HCT116 (cell line): Measurements from ENCODE around the gene SNRNP70. TPM values are rescaled to one million over a fixed set of nuclear protein-coding genes. Genes with fewer than 3 reads are reported as not detected.
"Not testable (repeated sequence)": the region's sequence is repeated elsewhere in the genome, so short reads cannot be mapped to it uniquely, and the experiment has no call there.

Experiments used
- ATAC-seq: fragments of 200-7000 bp; cut with Tn5 transposase; 2 replicates; pipeline ENCODE4 v1.9.1; 2020; ENCODE audit warnings: mild to moderate bottlenecking, moderate library complexity
- BruUV-seq: library from RNA; stranded (reverse); fragments of 400-500 nt; replicated peaks from 2 replicates; lab custom pipeline; 2021; lab: Mats Ljungman, UMichigan
- CTCF ChIA-PET: fragments of 300-600 bp; sonication (Branson Sonifier 250); formaldehyde crosslinking; loops from one replicate; lab custom pipeline; 2021; ENCODE audit warnings: antibody characterized with exemption; lab: Charles Lee
- POLR2A ChIA-PET: fragments of 300-600, 350-600 bp; sonication (Branson Sonifier 250); formaldehyde crosslinking; loops from one replicate; lab custom pipeline; 2021; ENCODE audit warnings: antibody characterized with exemption; lab: Charles Lee
- RAD21 ChIA-PET, 2 experiments: fragments of 300-600 bp; sonication (Branson Sonifier 250); formaldehyde crosslinking; loops; one replicate each; lab custom pipeline; 2023; ENCODE audit warnings: low total read pairs in 2 of 2; ENCODE audit not compliant: uncharacterized antibody in 2 of 2, unreplicated experiment in 2 of 2, low non-redundant PET in 1 of 2; lab: Charles Lee
- DNase-seq: peaks from one replicate; pipeline ENCODE4 v3.0.0-alpha.2; 2010; ENCODE audit warnings: low read depth, low spot score
- H2AFZ ChIP-seq: fragments of 200-600 bp; shearing (Covaris generic), sonication (generic); 2 replicates; pipeline ENCODE4 v1.6.1; 2017; ENCODE audit warnings: low read depth, mixed run types, mixed read lengths, antibody characterized with exemption, low read length; ENCODE audit not compliant: poor library complexity, severe bottlenecking
- H3K27ac ChIP-seq: 2 replicates; pipeline ENCODE4 v1.5.1; 2012; ENCODE audit warnings: low read depth, low read length
- H3K27me3 ChIP-seq: fragments of 200-600 bp; sonication (generic); 2 replicates; pipeline ENCODE4 v1.6.1; 2016; ENCODE audit warnings: mixed run types, low read length, mixed read lengths; ENCODE audit not compliant: insufficient read depth
- H3K36me3 ChIP-seq, 2 experiments: fragments of 200-500 bp in 1 of 2; fragments of 200-600 bp in 1 of 2; sonication (Bioruptor generic) in 1 of 2; sonication (generic) in 1 of 2; 2 replicates each; pipeline versions ENCODE4 v1.5.1 to v1.6.1; 2014 to 2016; ENCODE audit warnings: low read length in 2 of 2, inconsistent platforms in 1 of 2, mixed read lengths in 1 of 2, mixed run types in 1 of 2; ENCODE audit not compliant: insufficient read depth in 2 of 2, control insufficient read depth in 1 of 2
- H3K4me1 ChIP-seq, 2 experiments: fragments of 200-600 bp in 1 of 2; sonication (generic) in 1 of 2; 2 replicates each; pipeline versions ENCODE4 v1.5.1 to v1.6.1; 2012 to 2017; ENCODE audit warnings: low read length in 2 of 2, inconsistent platforms in 1 of 2, mild to moderate bottlenecking in 1 of 2, mixed read lengths in 1 of 2, mixed run types in 1 of 2, moderate library complexity in 1 of 2; ENCODE audit not compliant: insufficient read depth in 2 of 2, control insufficient read depth in 1 of 2
- H3K4me2 ChIP-seq: fragments of 200-600 bp; sonication (generic); 2 replicates; pipeline ENCODE4 v1.6.1; 2017; ENCODE audit warnings: mixed run types, low read length, mixed read lengths
- H3K4me3 ChIP-seq, 2 experiments: fragments of 200-600 bp in 1 of 2; sonication (generic) in 1 of 2; replicated peaks in 1 of 2; 2 replicates each; pipeline ENCODE4 v1.5.1; 2011 to 2016; ENCODE audit warnings: low read length in 2 of 2, control low read depth in 1 of 2, low read depth in 1 of 2, mild to moderate bottlenecking in 1 of 2, mixed read lengths in 1 of 2, mixed run types in 1 of 2
- H3K79me2 ChIP-seq: fragments of 200-600 bp; sonication (generic); 2 replicates; pipeline ENCODE4 v1.6.1; 2017; ENCODE audit warnings: mild to moderate bottlenecking, mixed run types, low read length, moderate library complexity, mixed read lengths; ENCODE audit not compliant: insufficient read depth
- H3K9ac ChIP-seq: fragments of 200-600 bp; sonication (generic); 2 replicates; pipeline ENCODE4 v1.6.1; 2016; ENCODE audit warnings: low read length, mixed read lengths
- H3K9me2 ChIP-seq: fragments of 200-600 bp; sonication (generic), shearing (Covaris generic); 2 replicates; pipeline ENCODE4 v1.6.1; 2017; ENCODE audit warnings: mixed run types, mild to moderate bottlenecking, moderate library complexity; ENCODE audit not compliant: insufficient read depth
- H3K9me3 ChIP-seq, 2 experiments: fragments of 200-500 bp in 1 of 2; fragments of 200-600 bp in 1 of 2; sonication (Bioruptor generic) in 1 of 2; sonication (generic) in 1 of 2; 2 replicates each; pipeline ENCODE4 v1.6.1; 2014 to 2017; ENCODE audit warnings: low read length in 2 of 2, mixed read lengths in 2 of 2, inconsistent platforms in 1 of 2, low read depth in 1 of 2, mild to moderate bottlenecking in 1 of 2, mixed run types in 1 of 2, moderate library complexity in 1 of 2; ENCODE audit not compliant: control insufficient read depth in 1 of 2, insufficient read depth in 1 of 2
- H4K20me1 ChIP-seq: fragments of 200-600 bp; sonication (generic), shearing (Covaris generic); 2 replicates; pipeline ENCODE4 v1.6.1; 2017; ENCODE audit warnings: mixed run types, mild to moderate bottlenecking, moderate library complexity; ENCODE audit not compliant: insufficient read depth
- EGR1 ChIP-seq: IDR thresholded peaks from 2 replicates; pipeline ENCODE4 v1.6.1; 2012; ENCODE audit warnings: low read depth
- POLR2AphosphoS5 ChIP-seq: IDR thresholded peaks from 2 replicates; pipeline ENCODE4 v1.6.1; 2011; ENCODE audit warnings: mild to moderate bottlenecking, low read depth, low read length, moderate library complexity
- YY1 ChIP-seq: IDR thresholded peaks from 2 replicates; pipeline ENCODE4 v1.6.1; 2011; ENCODE audit warnings: low read length, low read depth, moderate library complexity, mild to moderate bottlenecking; ENCODE audit not compliant: insufficient replicate concordance; ENCODE audit errors: extremely low read depth
- intact Hi-C: fragments of 100-400 bp; cut with micrococcal nuclease; formaldehyde crosslinking; loops from 2 replicates; pipeline ENCODE4 v1.10.0; 2022
- total RNA-seq: library from RNA; stranded (reverse); gene quantifications from one replicate; pipeline ENCODE4 v1.2.1, GENCODE V29; 2021; ENCODE audit not compliant: unreplicated experiment
- TF ChIP-seq, protein P1 (sequence below): IDR thresholded peaks from 2 replicates; pipeline ENCODE4 v1.6.1; 2012

Gene SNRNP70
- total RNA-seq, 1 experiment from 2014 or later: 236 TPM

DNA sequence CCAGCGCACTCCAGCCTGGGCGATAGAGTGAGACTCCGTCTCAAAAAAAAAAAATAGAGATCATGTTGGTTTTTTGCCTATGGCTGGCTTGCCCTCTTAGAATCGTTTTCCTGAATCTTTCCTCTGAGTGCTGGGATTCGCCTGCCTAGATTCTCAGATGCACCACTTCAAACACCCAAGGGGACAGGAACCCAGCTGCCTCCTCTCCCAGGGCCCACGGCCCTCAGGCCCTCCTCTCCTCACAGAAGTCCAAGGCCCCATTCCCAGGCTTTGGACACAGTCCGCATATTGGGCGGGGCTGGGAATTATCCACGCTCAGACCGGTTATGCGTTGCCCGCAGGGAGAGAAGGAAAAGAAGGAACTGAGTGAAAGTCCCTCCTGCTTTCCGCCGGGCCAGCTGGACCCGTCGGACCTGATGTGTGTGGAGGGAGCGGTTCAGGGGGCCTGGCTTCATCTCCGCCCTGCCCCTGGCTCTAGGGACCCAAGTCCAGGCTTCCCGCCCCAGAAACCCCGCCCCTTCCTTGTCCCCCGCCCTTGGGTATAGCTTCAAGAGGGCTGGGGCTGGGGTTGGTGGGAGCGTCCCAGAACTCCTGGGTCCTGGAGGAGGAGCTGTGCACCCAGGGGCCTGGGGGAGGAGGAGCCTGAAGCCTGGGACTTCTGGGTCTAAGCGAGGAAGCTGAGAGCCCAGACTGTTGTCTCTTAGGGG is 39.9 kb downstream of the SNRNP70 start (continued):
- no peak for TF ChIP-seq POLR2AphosphoS5
- TF ChIP-seq, protein P1, sequence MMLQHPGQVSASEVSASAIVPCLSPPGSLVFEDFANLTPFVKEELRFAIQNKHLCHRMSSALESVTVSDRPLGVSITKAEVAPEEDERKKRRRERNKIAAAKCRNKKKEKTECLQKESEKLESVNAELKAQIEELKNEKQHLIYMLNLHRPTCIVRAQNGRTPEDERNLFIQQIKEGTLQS: no peak

DNA sequence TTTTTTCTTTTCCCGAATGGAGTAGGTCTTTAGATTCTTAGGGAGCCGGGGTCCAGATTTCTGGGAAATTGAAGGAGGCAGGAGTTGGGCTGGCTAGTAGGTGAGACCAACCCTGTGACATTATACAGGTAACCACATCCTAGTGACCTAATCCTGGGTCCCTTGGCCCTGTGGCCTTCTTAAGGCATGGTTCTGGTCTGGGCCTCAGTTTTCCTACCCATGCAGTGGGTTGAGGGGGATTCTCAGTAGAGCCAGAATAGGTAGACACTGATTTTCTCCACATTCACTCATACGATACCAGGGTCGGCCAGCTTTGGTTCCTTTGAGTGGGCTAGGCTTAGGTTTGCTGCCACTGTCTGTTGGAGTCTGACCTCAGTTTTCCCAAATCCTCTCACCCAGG is 41.3 kb downstream of the SNRNP70 start:
- CTCF ChIA-PET: interaction anchor here (0.7 to 2.2 kb wide), 3 partner anchors 29 to 387 kb away, joined by 3 to 17 read pairs (median 11); no protein-coding TSS in a partner anchor
- TF ChIP-seq YY1 (no peak), EGR1 (no peak)
- H3K9ac ChIP-seq: no peak overlapping the region
- H3K27ac ChIP-seq: no peak overlapping the region
- POLR2A ChIA-PET: no interaction called here
- peaks cover 0 to 5% of the 10 kb centered on the region in 2 experiments; a peak in 1 of 4 replicates for H3K36me3 ChIP-seq
- H3K4me1 ChIP-seq: peaks cover 12 to 21% of the 10 kb centered on the region in 2 experiments
- DNase-seq (no peak), ATAC-seq (no peak)
- H4K20me1 ChIP-seq: no peaks in the 10 kb centered on the region
- no peaks in the 10 kb centered on the region for H3K9me2 ChIP-seq
- H3K9me3 ChIP-seq: no peaks in the 10 kb centered on the region
- no peak overlapping the region for H3K4me2 ChIP-seq
- intact Hi-C loops: no loop called here
- no peaks in the 10 kb centered on the region for H3K27me3 ChIP-seq
- H3K79me2 ChIP-seq: no peaks in the 10 kb centered on the region
- RAD21 ChIA-PET: no interaction called here
- BruUV-seq: no TSS peak
- no peak overlapping the region for H3K4me3 ChIP-seq
- no peak overlapping the region for H2AFZ ChIP-seq

DNA sequence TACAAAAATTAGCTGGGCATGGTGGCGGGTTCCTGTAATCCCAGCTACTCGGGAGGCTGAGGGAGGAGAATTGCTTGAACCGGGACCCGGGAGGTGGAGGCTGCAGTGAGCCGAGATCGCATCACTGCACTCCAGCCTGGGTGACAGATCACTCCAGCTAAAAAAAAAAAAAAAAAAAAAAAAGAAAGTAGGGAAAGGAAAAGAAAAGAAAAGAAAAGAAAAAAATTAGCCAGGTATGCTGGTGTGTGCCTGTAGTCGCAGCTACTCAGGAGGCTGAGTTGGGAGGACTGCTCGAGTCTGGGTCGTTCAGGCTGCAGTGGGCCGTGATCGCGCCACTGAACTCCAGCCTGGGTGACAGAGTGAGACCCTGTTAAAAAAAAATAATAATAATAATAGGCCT is 42.0 kb downstream of the SNRNP70 start:
- ChIA-PET RAD21 (interaction anchor here in 1 of 2 experiments (0.6 to 0.7 kb wide), 2 partner anchors 52 to 201 kb away, joined by 3 read pairs; no protein-coding TSS in a partner anchor), CTCF (interaction anchor here (0.6 to 2.2 kb wide), 11 partner anchors 13 to 573 kb away, joined by 3 to 17 read pairs (median 5); partner anchors contain the start of genes GYS1, LIN7B and RUVBL2), POLR2A (interaction anchor here (0.6 to 2.3 kb wide), 12 partner anchors 7 to 482 kb away, joined by 3 to 9 read pairs (median 4); partner anchors contain the start of genes GYS1, LIN7B, PPFIA3 and RUVBL2)
- H3K79me2 ChIP-seq, H3K9ac ChIP-seq, H2AFZ ChIP-seq, H3K36me3 ChIP-seq, H3K9me2 ChIP-seq, intact Hi-C loops, BruUV-seq, H3K27me3 ChIP-seq, DNase-seq, H3K4me3 ChIP-seq, H3K9me3 ChIP-seq, H3K27ac ChIP-seq, H4K20me1 ChIP-seq, ATAC-seq: not testable (repeated sequence)
- Histone ChIP-seq H3K4me1 (peaks cover 12 to 21% of the 10 kb centered on the region in 2 experiments), H3K4me2 (peak overlapping the region; percentile 58; the same call in 1 of the 2 replicates)
